Central memory CD8-positive, alpha-beta T cell (primary cell): ENCODE measurements around the gene KCNH1.

Source experiments
- ATAC-seq: fragments of 150-1000 bp; cut with Tn5 transposase; replicated peaks from 2 replicates; pipeline ENCODE4 v1.10.0; 2022; ENCODE audit warnings: mild to moderate bottlenecking, moderate FRiP score, moderate number of reproducible peaks; ENCODE audit not compliant: poor library complexity, severe bottlenecking; ENCODE audit errors: extremely low read depth
- DNase-seq, 2 donors: peaks; one replicate each; pipeline ENCODE4 v3.0.0; 2021; ENCODE audit warnings: low spot score in 2 of 2
- H3K27ac Mint-ChIP-seq: one replicate; pipeline ENCODE4 v1.8.0; 2022; ENCODE audit warnings: low read depth, mild to moderate bottlenecking, moderate library complexity, mixed read lengths
- H3K27me3 Mint-ChIP-seq: one replicate; pipeline ENCODE4 v1.8.0; 2022; ENCODE audit warnings: mixed read lengths
- H3K36me3 Mint-ChIP-seq: one replicate; pipeline ENCODE4 v1.8.0; 2022; ENCODE audit warnings: mild to moderate bottlenecking, moderate library complexity, mixed read lengths; ENCODE audit not compliant: insufficient read depth
- H3K4me1 Mint-ChIP-seq: one replicate; pipeline ENCODE4 v1.8.0; 2022; ENCODE audit warnings: mixed read lengths
- H3K4me3 Mint-ChIP-seq: one replicate; pipeline ENCODE4 v1.8.0; 2022; ENCODE audit warnings: mild to moderate bottlenecking, moderate library complexity, mixed read lengths
- H3K9me3 Mint-ChIP-seq: one replicate; pipeline ENCODE4 v1.8.0; 2022; ENCODE audit warnings: mixed read lengths

Gene KCNH1

GRCh38 chr1:210739627-210740026 lies 394.3 kb downstream of the KCNH1 start:
- Mint-ChIP-seq H3K27ac (no peak overlapping the region), H3K4me3 (no peak overlapping the region)

GRCh38 chr1:210738256-210738655 lies 395.7 kb downstream of the KCNH1 start:
- ATAC-seq (no peak), DNase-seq (no peak)
- peaks cover 1% of the 10 kb centered on the region for H3K36me3 Mint-ChIP-seq
- no peak overlapping the region for H3K4me3 Mint-ChIP-seq
- H3K4me1 Mint-ChIP-seq = no peaks in the 10 kb centered on the region
- peaks cover 37% of the 10 kb centered on the region for H3K27me3 Mint-ChIP-seq
- H3K9me3 Mint-ChIP-seq = no peaks in the 10 kb centered on the region
- no peak overlapping the region for H3K27ac Mint-ChIP-seq

More at GRCh38 chr1:210739627-210740026, 394.3 kb downstream of the KCNH1 start:
- DNase-seq (no peak), ATAC-seq (no peak)
- no peaks in the 10 kb centered on the region for H3K9me3 Mint-ChIP-seq
- peaks cover 30% of the 10 kb centered on the region for H3K27me3 Mint-ChIP-seq
- H3K36me3 Mint-ChIP-seq = no peaks in the 10 kb centered on the region
- no peaks in the 10 kb centered on the region for H3K4me1 Mint-ChIP-seq

- H3K4me3 Mint-ChIP-seq = no peak overlapping the region
- no peaks in the 10 kb centered on the region for H3K9me3 Mint-ChIP-seq
- H3K4me1 Mint-ChIP-seq = no peaks in the 10 kb centered on the region
- DNase-seq (no peak), ATAC-seq (no peak)
- H3K36me3 Mint-ChIP-seq = peaks cover 1% of the 10 kb centered on the region
- H3K27me3 Mint-ChIP-seq = peaks cover 31% of the 10 kb centered on the region
- H3K27ac Mint-ChIP-seq = no peak overlapping the region
These were observed 397.2 kb downstream of the KCNH1 start for GRCh38 chr1:210736713-210737112.

GRCh38 chr1:210731597-210731996 lies 402.4 kb downstream of the KCNH1 start:
- Mint-ChIP-seq H3K36me3 (peaks cover 1% of the 10 kb centered on the region), H3K27me3 (peaks cover 28% of the 10 kb centered on the region), H3K4me1 (no peaks in the 10 kb centered on the region), H3K27ac (no peak overlapping the region), H3K4me3 (no peak overlapping the region), H3K9me3 (no peaks in the 10 kb centered on the region)
- DNase-seq = no peak
- ATAC-seq = no peak

GRCh38 chr1:210731193-210731592 lies 402.8 kb downstream of the KCNH1 start:
- H3K36me3 Mint-ChIP-seq = peaks cover 4% of the 10 kb centered on the region

GRCh38 chr1:210730023-210730422 lies 403.9 kb downstream of the KCNH1 start:
- H3K9me3 Mint-ChIP-seq = no peaks in the 10 kb centered on the region
- no peak overlapping the region for H3K4me3 Mint-ChIP-seq
- H3K4me1 Mint-ChIP-seq = no peaks in the 10 kb centered on the region
- H3K36me3 Mint-ChIP-seq = peaks cover 4% of the 10 kb centered on the region
- no peak for ATAC-seq
- peaks cover 38% of the 10 kb centered on the region for H3K27me3 Mint-ChIP-seq
- no peak overlapping the region for H3K27ac Mint-ChIP-seq
- no peak for DNase-seq

More at GRCh38 chr1:210731193-210731592, 402.8 kb downstream of the KCNH1 start:
- DNase-seq (no peak), ATAC-seq (no peak)
- Mint-ChIP-seq H3K4me3 (no peak overlapping the region), H3K4me1 (no peaks in the 10 kb centered on the region), H3K27me3 (peaks cover 29% of the 10 kb centered on the region), H3K9me3 (no peaks in the 10 kb centered on the region), H3K27ac (no peak overlapping the region)

GRCh38 chr1:210728437-210729149 lies 405.4 kb downstream of the KCNH1 start:
- Mint-ChIP-seq H3K27ac (no peak overlapping the region), H3K36me3 (peaks cover 4% of the 10 kb centered on the region), H3K27me3 (peaks cover 34% of the 10 kb centered on the region), H3K4me3 (no peak overlapping the region), H3K4me1 (no peaks in the 10 kb centered on the region), H3K9me3 (no peaks in the 10 kb centered on the region)
- ATAC-seq (no peak), DNase-seq (no peak)

- H3K4me1 Mint-ChIP-seq = no peaks in the 10 kb centered on the region
- no peak overlapping the region for H3K4me3 Mint-ChIP-seq
- DNase-seq (no peak), ATAC-seq (no peak)
- no peaks in the 10 kb centered on the region for H3K9me3 Mint-ChIP-seq
- peaks cover 3% of the 10 kb centered on the region for H3K36me3 Mint-ChIP-seq
- H3K27ac Mint-ChIP-seq = no peak overlapping the region
- peaks cover 29% of the 10 kb centered on the region for H3K27me3 Mint-ChIP-seq
These were observed 406.2 kb downstream of the KCNH1 start for GRCh38 chr1:210727709-210728108.

GRCh38 chr1:210726621-210727020 lies 407.3 kb downstream of the KCNH1 start:
- Mint-ChIP-seq H3K9me3 (no peaks in the 10 kb centered on the region), H3K36me3 (peaks cover 3% of the 10 kb centered on the region), H3K27ac (no peak overlapping the region), H3K4me1 (no peaks in the 10 kb centered on the region), H3K27me3 (peaks cover 29% of the 10 kb centered on the region), H3K4me3 (no peak overlapping the region)
- DNase-seq = no peak
- ATAC-seq = peak; percentile 24

- Mint-ChIP-seq H3K4me1 (no peaks in the 10 kb centered on the region), H3K27ac (no peak overlapping the region), H3K9me3 (no peaks in the 10 kb centered on the region), H3K4me3 (no peak overlapping the region), H3K36me3 (peaks cover 3% of the 10 kb centered on the region), H3K27me3 (peaks cover 29% of the 10 kb centered on the region)
- DNase-seq (no peak), ATAC-seq (no peak)
These were observed 409.2 kb downstream of the KCNH1 start for GRCh38 chr1:210724768-210725167.

GRCh38 chr1:210723646-210724045 lies 410.3 kb downstream of the KCNH1 start:
- ATAC-seq = no peak
- Mint-ChIP-seq H3K27ac (no peak overlapping the region), H3K9me3 (no peaks in the 10 kb centered on the region), H3K27me3 (peaks cover 26% of the 10 kb centered on the region), H3K4me3 (no peak overlapping the region), H3K36me3 (peaks cover 3% of the 10 kb centered on the region), H3K4me1 (no peaks in the 10 kb centered on the region)
- DNase-seq = no peak

- peaks cover 3% of the 10 kb centered on the region for H3K36me3 Mint-ChIP-seq
- no peak overlapping the region for H3K4me3 Mint-ChIP-seq
- H3K4me1 Mint-ChIP-seq = no peaks in the 10 kb centered on the region
- DNase-seq = no peak
- no peak overlapping the region for H3K27ac Mint-ChIP-seq
- ATAC-seq = no peak
- peaks cover 16% of the 10 kb centered on the region for H3K27me3 Mint-ChIP-seq
- H3K9me3 Mint-ChIP-seq = no peaks in the 10 kb centered on the region
These were observed 411.4 kb downstream of the KCNH1 start for GRCh38 chr1:210722410-210723081.

- DNase-seq (no peak), ATAC-seq (no peak)
- no peak overlapping the region for H3K27ac Mint-ChIP-seq
- H3K27me3 Mint-ChIP-seq = no peaks in the 10 kb centered on the region
- no peaks in the 10 kb centered on the region for H3K36me3 Mint-ChIP-seq
- H3K9me3 Mint-ChIP-seq = no peaks in the 10 kb centered on the region
- H3K4me3 Mint-ChIP-seq = no peak overlapping the region
- no peaks in the 10 kb centered on the region for H3K4me1 Mint-ChIP-seq
These were observed 418.9 kb downstream of the KCNH1 start for GRCh38 chr1:210715072-210715471.
